ENCODE results near the gene CACNA1A.

The CACNA1A gene

DNA sequence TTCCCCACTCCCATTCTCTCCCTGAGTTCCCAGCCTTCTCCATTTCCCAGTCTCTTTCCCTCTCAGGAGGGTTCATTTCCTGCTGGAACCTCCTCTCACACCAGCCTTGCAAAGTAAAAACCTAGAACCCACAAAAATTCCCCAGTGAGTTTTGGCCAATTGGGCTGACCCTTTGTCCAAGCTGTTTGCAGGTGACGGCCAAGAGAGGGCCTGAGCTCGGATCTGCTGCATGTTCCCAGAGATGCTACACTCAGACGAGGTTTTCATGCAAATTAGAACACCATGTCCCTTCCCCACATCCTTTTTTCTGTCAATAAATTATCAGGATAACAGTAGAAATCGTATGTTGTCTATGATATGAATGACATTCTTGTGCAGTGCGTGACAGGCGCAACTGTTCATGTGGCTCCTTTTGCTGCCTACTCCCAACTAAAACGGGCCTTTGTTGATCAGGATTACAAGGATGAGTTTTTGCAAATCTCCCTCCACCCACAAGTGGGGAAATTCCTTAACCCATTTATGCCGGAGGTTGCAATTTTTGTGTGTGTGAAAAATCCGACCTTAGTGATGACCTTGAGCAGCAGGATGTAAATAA is 149.5 kb downstream of the CACNA1A start:
- Histone ChIP-seq H3K36me3 (replicated peaks) (no peaks in the 10 kb centered on the region), H3K4me3 (ENCODE audit: low read depth, low read length) (no peak overlapping the region), H3K27me3 (replicated peaks) (no peaks in the 10 kb centered on the region), H3K27ac (no peak overlapping the region)
- TF ChIP-seq, protein P1, sequence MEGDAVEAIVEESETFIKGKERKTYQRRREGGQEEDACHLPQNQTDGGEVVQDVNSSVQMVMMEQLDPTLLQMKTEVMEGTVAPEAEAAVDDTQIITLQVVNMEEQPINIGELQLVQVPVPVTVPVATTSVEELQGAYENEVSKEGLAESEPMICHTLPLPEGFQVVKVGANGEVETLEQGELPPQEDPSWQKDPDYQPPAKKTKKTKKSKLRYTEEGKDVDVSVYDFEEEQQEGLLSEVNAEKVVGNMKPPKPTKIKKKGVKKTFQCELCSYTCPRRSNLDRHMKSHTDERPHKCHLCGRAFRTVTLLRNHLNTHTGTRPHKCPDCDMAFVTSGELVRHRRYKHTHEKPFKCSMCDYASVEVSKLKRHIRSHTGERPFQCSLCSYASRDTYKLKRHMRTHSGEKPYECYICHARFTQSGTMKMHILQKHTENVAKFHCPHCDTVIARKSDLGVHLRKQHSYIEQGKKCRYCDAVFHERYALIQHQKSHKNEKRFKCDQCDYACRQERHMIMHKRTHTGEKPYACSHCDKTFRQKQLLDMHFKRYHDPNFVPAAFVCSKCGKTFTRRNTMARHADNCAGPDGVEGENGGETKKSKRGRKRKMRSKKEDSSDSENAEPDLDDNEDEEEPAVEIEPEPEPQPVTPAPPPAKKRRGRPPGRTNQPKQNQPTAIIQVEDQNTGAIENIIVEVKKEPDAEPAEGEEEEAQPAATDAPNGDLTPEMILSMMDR (IDR thresholded peaks at IDR 0.05; ENCODE audit: low read depth, low read length, missing control alignments) = no peak
- in situ Hi-C loops (cut with HindIII; ENCODE audit: low pct_ligation_motif_present, low sequenced_read_pairs) = no loop called here
- no peak for DNase-seq

DNA sequence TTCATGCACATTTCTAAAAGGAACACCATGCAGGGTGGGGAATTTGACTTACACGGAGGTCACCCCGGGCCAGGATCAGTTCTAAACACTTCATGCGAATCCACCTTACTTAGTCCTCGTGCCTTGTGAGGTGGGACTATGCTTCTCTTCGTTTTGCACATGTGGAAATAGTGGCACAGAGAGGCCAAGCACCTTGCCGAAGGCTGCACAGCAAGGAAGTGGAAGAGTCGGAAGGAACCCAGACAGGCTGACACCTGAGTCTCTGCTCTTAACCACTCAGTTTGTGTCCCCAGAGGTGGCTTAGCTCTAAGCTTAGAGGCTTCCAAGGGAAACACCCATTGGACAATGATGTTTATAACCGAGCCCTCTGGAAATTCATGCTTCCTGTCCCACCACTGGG is 150.1 kb downstream of the CACNA1A start:
- TF ChIP-seq, protein P1 (IDR thresholded peaks at IDR 0.05; ENCODE audit: low read depth, low read length, missing control alignments) = no peak
- in situ Hi-C loops (cut with HindIII; ENCODE audit: low pct_ligation_motif_present, low sequenced_read_pairs) = no loop called here
- no peak overlapping the region for H3K27ac ChIP-seq
- no peaks in the 10 kb centered on the region for H3K36me3 ChIP-seq (replicated peaks)
- no peak for DNase-seq
- H3K27me3 ChIP-seq (replicated peaks) = no peaks in the 10 kb centered on the region
- no peak overlapping the region for H3K4me3 ChIP-seq (ENCODE audit: low read depth, low read length)

DNA sequence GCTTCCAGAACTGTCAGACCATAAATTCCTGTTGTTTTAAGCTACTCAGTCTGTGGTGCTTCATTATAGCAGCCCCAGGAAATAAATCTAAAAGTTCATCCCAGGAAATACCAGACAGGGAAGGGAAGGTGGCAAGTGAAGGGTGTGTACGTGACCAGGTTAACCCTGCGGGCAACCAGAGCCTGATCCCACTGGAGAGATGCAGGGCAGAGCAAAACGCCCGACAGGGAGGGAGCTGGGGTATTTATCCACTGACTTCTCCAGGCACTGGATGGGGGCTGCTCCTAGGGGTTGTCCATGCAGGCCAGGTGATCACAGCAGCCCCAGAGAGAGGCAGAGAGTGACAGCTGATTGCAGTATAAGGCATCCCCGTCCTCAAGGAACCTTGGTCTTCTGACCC is 150.9 kb downstream of the CACNA1A start:
- no peaks in the 10 kb centered on the region for H3K36me3 ChIP-seq (replicated peaks)
- in situ Hi-C loops (cut with HindIII; ENCODE audit: low pct_ligation_motif_present, low sequenced_read_pairs) = no loop called here
- no peak overlapping the region for H3K4me3 ChIP-seq (ENCODE audit: low read depth, low read length)
- no peaks in the 10 kb centered on the region for H3K27me3 ChIP-seq (replicated peaks)
- TF ChIP-seq, protein P1 (IDR thresholded peaks at IDR 0.05; ENCODE audit: low read depth, low read length, missing control alignments) = no peak
- no peak for DNase-seq
- H3K27ac ChIP-seq = no peak overlapping the region

DNA sequence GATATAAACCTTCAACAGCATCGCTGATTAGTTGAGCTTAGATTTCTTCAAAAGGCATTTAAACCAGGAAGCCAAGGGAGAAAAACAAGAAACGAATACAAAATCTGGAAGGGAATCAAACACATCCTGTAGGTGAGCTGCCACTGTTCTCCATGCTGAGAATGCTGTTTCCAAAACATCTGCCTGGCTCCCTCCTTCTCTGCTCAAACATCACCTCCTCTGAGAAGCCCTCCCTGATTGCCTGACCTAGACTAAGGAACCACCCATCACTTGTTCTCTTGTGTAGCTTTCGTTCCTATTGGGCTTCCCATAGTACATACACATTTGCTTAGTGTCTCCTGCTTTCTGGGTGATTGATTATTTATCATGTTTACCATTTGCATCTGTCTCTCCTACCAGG is 152.7 kb downstream of the CACNA1A start:
- TF ChIP-seq, protein P1 (IDR thresholded peaks at IDR 0.05; ENCODE audit: low read depth, low read length, missing control alignments) = no peak
- no peaks in the 10 kb centered on the region for H3K36me3 ChIP-seq (replicated peaks)
- no peak overlapping the region for H3K27ac ChIP-seq
- no peak overlapping the region for H3K4me3 ChIP-seq (ENCODE audit: low read depth, low read length)
- in situ Hi-C loops (cut with HindIII; ENCODE audit: low pct_ligation_motif_present, low sequenced_read_pairs) = no loop called here
- no peaks in the 10 kb centered on the region for H3K27me3 ChIP-seq (replicated peaks)
- no peak for DNase-seq

DNA sequence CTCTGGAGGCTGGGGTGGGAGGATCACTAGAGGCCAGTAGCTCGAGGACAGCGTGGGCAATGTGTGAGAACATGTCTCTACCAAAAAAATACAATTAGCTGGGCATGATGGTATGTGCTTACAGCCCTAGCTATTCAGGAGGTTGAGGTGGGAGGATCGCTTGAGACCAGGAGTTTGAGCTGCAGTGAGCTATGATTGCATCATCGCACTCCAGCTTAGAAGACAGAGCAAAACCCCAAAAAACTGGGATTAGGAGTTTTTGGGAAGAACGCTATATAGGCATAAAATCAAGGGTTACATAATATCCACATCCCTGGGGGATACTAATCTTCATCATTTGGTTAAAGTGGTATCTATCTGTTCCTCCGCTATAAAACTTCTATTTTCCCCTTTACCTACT is 155.5 kb downstream of the CACNA1A start:
- DNase-seq = no peak
- Histone ChIP-seq H3K27me3 (replicated peaks) (no peaks in the 10 kb centered on the region), H3K4me3 (ENCODE audit: low read depth, low read length) (no peak overlapping the region), H3K27ac (no peak overlapping the region), H3K36me3 (replicated peaks) (no peaks in the 10 kb centered on the region)
- in situ Hi-C loops (cut with HindIII; ENCODE audit: low pct_ligation_motif_present, low sequenced_read_pairs) = no loop called here
- TF ChIP-seq, protein P1 (IDR thresholded peaks at IDR 0.05; ENCODE audit: low read depth, low read length, missing control alignments) = no peak

DNA sequence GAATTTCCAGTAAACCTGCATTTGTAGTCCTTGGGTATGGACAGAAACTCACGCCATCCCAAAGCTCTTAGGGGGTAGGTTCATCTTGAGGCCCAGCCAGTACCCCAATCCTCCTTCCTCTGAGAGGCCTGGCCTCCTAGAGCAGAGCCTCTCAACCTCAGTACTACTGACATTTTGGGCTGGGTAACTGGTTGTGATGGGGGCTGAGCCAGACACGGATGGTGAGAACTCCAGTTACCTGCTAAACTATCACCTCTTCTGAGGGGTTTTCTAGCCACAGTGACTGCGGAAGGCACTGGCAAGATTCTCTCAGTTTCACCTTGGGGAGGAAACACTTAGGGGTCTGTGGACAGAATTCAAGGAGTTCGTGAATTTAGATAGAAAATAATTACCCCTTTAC is 156.2 kb downstream of the CACNA1A start:
- Histone ChIP-seq H3K4me3 (ENCODE audit: low read depth, low read length) (no peak overlapping the region), H3K27ac (no peak overlapping the region), H3K36me3 (replicated peaks) (no peaks in the 10 kb centered on the region), H3K27me3 (replicated peaks) (no peaks in the 10 kb centered on the region)
- no peak for DNase-seq
- in situ Hi-C loops (cut with HindIII; ENCODE audit: low pct_ligation_motif_present, low sequenced_read_pairs) = no loop called here
- TF ChIP-seq, protein P1 (IDR thresholded peaks at IDR 0.05; ENCODE audit: low read depth, low read length, missing control alignments) = no peak

All from brain microvascular endothelial cell (primary cell).